Peyer's patch (tissue), 4 donors: Measurements from ENCODE around the gene GABRG3. TPM values are rescaled to one million over a fixed set of nuclear protein-coding genes. Genes with fewer than 3 reads are reported as not detected.

Experiments used
- DNase-seq, 3 donors: peaks; one replicate each; pipeline ENCODE4 v3.0.0-alpha.2; 2017 to 2019
- H3K27ac ChIP-seq, 4 donors: fragments of 200-600 bp; sonication (generic); one replicate each; pipeline ENCODE4 v1.5.1; 2016 to 2019
- H3K27me3 ChIP-seq, 2 donors: fragments of 200-600 bp; sonication (generic); one replicate each; pipeline ENCODE4 v1.5.1; 2019
- H3K36me3 ChIP-seq, 3 donors: fragments of 200-600 bp; sonication (generic); one replicate each; pipeline ENCODE4 v1.5.1; 2016 to 2019
- H3K4me1 ChIP-seq, 4 donors: fragments of 200-600 bp; sonication (generic); one replicate each; pipeline ENCODE4 v1.5.1; 2016 to 2019
- H3K4me3 ChIP-seq, 4 donors: fragments of 200-600 bp; sonication (generic); 1 replicate in 3 of 4; 2 replicates in 1 of 4; pipeline ENCODE4 v1.5.1; 2016 to 2019; ENCODE audit warnings: mild to moderate bottlenecking in 1 of 4
- H3K9me3 ChIP-seq, 4 donors: fragments of 200-600 bp; sonication (generic); one replicate each; pipeline ENCODE4 v1.5.1; 2016 to 2019; ENCODE audit warnings: mild to moderate bottlenecking in 1 of 4
- POLR2A ChIP-seq, 2 donors: fragments of 450-650 bp; IDR thresholded peaks; one replicate each; pipeline ENCODE4 v1.5.1; 2017; ENCODE audit warnings: antibody characterized with exemption in 2 of 2, mild to moderate bottlenecking in 2 of 2, moderate library complexity in 2 of 2
- total RNA-seq, 4 donors: library from RNA; depleted of rRNA; stranded (reverse); fragments of >200 nt; gene quantifications; one replicate each; pipeline ENCODE4 v1.1.0, GENCODE V29; 2016
- TF ChIP-seq, protein P1 (sequence below), 6 experiments: fragments of 450-650 bp in 4 of 6; fragments of 200-600 bp in 2 of 6; sonication (generic) in 1 of 6; IDR thresholded peaks; one replicate each; pipeline ENCODE4 v1.5.1; 2017 to 2019; ENCODE audit warnings: antibody characterized with exemption in 6 of 6, mild to moderate bottlenecking in 3 of 6, moderate library complexity in 1 of 6

GABRG3 gene
- total RNA-seq, 4 donors from 2014 or later = not detected

DNA sequence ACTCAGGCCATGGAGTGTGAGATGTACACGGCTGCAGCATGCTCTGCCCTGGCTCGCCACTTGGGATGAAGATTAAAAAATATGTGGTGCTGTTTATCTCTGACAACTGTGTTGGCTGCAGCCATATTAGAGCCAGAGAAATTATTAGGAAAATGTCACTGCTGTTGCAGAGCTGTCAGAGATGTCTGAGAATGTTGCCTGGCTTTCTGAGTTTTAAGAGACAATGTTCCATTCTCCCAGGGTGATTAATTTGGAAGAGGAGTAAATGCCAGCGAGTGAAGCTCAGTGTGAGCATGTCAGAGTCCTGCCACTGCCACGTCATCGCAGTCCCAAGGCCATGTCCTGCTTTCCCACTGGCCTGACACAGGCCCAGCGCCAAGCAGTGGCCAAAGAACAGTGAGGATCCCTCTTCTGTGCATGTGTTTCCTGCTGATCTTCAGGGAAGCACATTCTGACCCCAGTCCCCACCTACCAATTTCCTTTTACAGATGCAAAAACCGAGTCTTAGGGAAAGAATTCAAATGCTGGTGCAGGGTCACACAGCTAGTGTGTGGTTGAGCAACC lies 370.9 kb downstream of the GABRG3 start:
- no peaks in the 10 kb centered on the region for H3K4me1 ChIP-seq
- no peak overlapping the region for H3K27ac ChIP-seq
- H3K27me3 ChIP-seq = no peaks in the 10 kb centered on the region
- no peak overlapping the region for H3K4me3 ChIP-seq
- no peak for DNase-seq
- no peaks in the 10 kb centered on the region for H3K9me3 ChIP-seq
- no peak for TF ChIP-seq POLR2A (IDR thresholded peaks at IDR 0.05)
- TF ChIP-seq, protein P1, sequence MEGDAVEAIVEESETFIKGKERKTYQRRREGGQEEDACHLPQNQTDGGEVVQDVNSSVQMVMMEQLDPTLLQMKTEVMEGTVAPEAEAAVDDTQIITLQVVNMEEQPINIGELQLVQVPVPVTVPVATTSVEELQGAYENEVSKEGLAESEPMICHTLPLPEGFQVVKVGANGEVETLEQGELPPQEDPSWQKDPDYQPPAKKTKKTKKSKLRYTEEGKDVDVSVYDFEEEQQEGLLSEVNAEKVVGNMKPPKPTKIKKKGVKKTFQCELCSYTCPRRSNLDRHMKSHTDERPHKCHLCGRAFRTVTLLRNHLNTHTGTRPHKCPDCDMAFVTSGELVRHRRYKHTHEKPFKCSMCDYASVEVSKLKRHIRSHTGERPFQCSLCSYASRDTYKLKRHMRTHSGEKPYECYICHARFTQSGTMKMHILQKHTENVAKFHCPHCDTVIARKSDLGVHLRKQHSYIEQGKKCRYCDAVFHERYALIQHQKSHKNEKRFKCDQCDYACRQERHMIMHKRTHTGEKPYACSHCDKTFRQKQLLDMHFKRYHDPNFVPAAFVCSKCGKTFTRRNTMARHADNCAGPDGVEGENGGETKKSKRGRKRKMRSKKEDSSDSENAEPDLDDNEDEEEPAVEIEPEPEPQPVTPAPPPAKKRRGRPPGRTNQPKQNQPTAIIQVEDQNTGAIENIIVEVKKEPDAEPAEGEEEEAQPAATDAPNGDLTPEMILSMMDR (IDR thresholded peaks at IDR 0.05) = no peak
- no peaks in the 10 kb centered on the region for H3K36me3 ChIP-seq

GRCh38 chr15:27342991-27343390 lies 372.0 kb downstream of the GABRG3 start:
- Histone ChIP-seq H3K4me1 (no peaks in the 10 kb centered on the region), H3K27ac (no peak overlapping the region), H3K9me3 (no peaks in the 10 kb centered on the region), H3K4me3 (no peak overlapping the region), H3K36me3 (no peaks in the 10 kb centered on the region), H3K27me3 (no peaks in the 10 kb centered on the region)
- TF ChIP-seq, protein P1 (IDR thresholded peaks at IDR 0.05) = no peak
- TF ChIP-seq POLR2A (IDR thresholded peaks at IDR 0.05) = no peak
- no peak for DNase-seq

DNA sequence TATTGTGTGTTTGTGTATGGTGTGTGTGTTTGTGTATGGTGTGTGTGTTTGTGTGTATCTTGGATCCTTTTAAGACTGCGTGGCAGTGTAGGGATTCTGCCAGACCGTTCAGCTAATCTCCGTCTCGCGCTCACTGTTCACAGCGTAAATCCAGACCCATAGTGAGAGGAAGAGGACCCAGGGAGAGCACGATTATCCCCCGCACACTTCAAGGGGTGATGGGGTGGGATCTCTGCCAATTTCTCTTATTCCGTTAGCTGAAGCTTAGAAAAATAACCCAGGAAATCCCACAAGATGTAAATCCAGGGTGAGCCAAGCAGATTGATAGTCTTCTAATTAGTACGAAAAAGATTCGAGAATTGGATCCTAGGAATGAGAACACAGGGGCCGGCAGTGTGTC lies 381.2 kb downstream of the GABRG3 start:
- H3K27ac ChIP-seq = no peak overlapping the region
- no peak for DNase-seq
- no peaks in the 10 kb centered on the region for H3K36me3 ChIP-seq
- H3K27me3 ChIP-seq = no peaks in the 10 kb centered on the region
- no peaks in the 10 kb centered on the region for H3K9me3 ChIP-seq
- no peaks in the 10 kb centered on the region for H3K4me1 ChIP-seq
- no peak for TF ChIP-seq POLR2A (IDR thresholded peaks at IDR 0.05)
- TF ChIP-seq, protein P1 (IDR thresholded peaks at IDR 0.05) = no peak
- H3K4me3 ChIP-seq = no peak overlapping the region

GRCh38 chr15:27353856-27354255 lies 382.9 kb downstream of the GABRG3 start:
- H3K36me3 ChIP-seq = no peaks in the 10 kb centered on the region
- H3K27ac ChIP-seq = no peak overlapping the region
- H3K4me3 ChIP-seq = no peak overlapping the region
- no peak for TF ChIP-seq POLR2A (IDR thresholded peaks at IDR 0.05)
- TF ChIP-seq, protein P1 (IDR thresholded peaks at IDR 0.05) = no peak
- no peaks in the 10 kb centered on the region for H3K9me3 ChIP-seq
- no peaks in the 10 kb centered on the region for H3K4me1 ChIP-seq
- no peaks in the 10 kb centered on the region for H3K27me3 ChIP-seq
- DNase-seq = no peak

DNA sequence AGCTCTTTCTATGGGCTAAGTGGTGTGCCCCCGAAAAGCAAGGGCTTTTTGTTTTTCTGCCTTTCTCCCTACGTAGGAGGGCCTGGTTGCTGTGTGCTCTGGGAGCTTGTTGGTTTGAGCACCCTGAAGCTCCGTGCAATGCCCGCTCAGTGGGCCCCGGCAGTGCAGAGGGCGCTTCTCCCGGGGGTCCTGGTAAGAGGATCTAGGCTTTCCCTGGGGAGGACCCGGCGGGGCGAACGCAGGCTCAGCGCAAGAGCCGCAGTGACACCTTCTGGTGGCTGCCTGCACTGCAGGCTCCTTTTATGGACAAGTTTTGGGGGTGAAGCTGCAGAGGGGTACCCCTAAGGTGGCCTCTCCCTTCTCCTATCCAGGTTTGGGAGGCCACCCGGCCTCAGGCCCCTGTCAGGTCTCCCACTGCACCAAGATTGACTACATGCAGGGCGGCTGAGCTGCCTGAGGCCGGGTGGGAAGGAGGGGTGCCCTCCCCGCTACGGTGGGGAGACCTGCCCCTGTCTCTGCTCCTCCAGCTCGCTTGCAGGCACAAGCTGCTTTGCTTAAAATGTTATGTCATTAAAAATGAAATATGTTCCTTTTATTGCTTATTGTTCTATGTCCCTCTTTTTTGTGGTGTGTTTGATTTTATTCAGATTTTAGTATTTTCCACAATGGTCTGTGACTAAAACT lies 387.9 kb downstream of the GABRG3 start:
- H3K9me3 ChIP-seq = no peaks in the 10 kb centered on the region
- TF ChIP-seq, protein P1 (IDR thresholded peaks at IDR 0.05) = peak in 5 of 6 experiments; percentile 8 to 35 (median 11)
- no peak for TF ChIP-seq POLR2A (IDR thresholded peaks at IDR 0.05)
- no peaks in the 10 kb centered on the region for H3K36me3 ChIP-seq
- no peaks in the 10 kb centered on the region for H3K4me1 ChIP-seq
- H3K27me3 ChIP-seq = no peaks in the 10 kb centered on the region
- no peak overlapping the region for H3K27ac ChIP-seq
- H3K4me3 ChIP-seq = no peak overlapping the region
- DNase-seq = no peak
